H1 (cell line): ENCODE results near the gene ZNF256. TPM values are rescaled to one million over a fixed set of nuclear protein-coding genes. Genes with fewer than 3 reads are reported as not detected.
A peak's percentile ranks its signal among the peaks of the same experiment; 100 is the strongest.

Experiments used
- GABPA ChIP-seq: IDR thresholded peaks from 2 replicates; pipeline ENCODE4 v1.6.1; 2011; ENCODE audit warnings: mild to moderate bottlenecking, low read length, moderate library complexity, borderline replicate concordance; ENCODE audit not compliant: insufficient read depth
- polyA plus RNA-seq, 7 experiments: library from polyadenylated mRNA; depleted of rRNA in 3 of 7; stranded (reverse) in 5 of 7; unstranded in 2 of 7; fragments of >200 nt in 5 of 7; fragments of 200-250 nt in 2 of 7; gene quantifications; 1 replicate in 5 of 7; 2 replicates in 1 of 7; 4 replicates in 1 of 7; pipeline versions ENCODE4 v1.2.1 to v1.2.3, GENCODE V29; 2011 to 2013; ENCODE audit warnings: missing spikeins in 2 of 7, mixed read lengths in 2 of 7
- total RNA-seq: library from RNA; stranded (reverse); fragmentation: NEBNext Ultra II Directional; extraction: Animal tissue kit (Norgen Biotek cat#: 25700); gene quantifications from 2 replicates; pipeline ENCODE4 v1.2.1, GENCODE V29; 2021
- TF ChIP-seq, protein P1 (sequence below), 3 experiments: IDR thresholded peaks; 1 replicate in 2 of 3; 2 replicates in 1 of 3; pipeline versions ENCODE4 v1.5.1 to v1.6.1; 2011; ENCODE audit warnings: low read length in 3 of 3, mild to moderate bottlenecking in 3 of 3, inconsistent platforms in 2 of 3, low read depth in 1 of 3, moderate library complexity in 1 of 3; ENCODE audit not compliant: insufficient read depth in 1 of 3; ENCODE audit errors: control extremely low read depth in 1 of 3

The ZNF256 gene
- total and polyA plus RNA-seq, 2 of the 8 experiments (the other 6 are each of a cell fraction or from before 2014, with no cell fraction given), result 6.1 to 13.5 TPM

- TF ChIP-seq, protein P1, sequence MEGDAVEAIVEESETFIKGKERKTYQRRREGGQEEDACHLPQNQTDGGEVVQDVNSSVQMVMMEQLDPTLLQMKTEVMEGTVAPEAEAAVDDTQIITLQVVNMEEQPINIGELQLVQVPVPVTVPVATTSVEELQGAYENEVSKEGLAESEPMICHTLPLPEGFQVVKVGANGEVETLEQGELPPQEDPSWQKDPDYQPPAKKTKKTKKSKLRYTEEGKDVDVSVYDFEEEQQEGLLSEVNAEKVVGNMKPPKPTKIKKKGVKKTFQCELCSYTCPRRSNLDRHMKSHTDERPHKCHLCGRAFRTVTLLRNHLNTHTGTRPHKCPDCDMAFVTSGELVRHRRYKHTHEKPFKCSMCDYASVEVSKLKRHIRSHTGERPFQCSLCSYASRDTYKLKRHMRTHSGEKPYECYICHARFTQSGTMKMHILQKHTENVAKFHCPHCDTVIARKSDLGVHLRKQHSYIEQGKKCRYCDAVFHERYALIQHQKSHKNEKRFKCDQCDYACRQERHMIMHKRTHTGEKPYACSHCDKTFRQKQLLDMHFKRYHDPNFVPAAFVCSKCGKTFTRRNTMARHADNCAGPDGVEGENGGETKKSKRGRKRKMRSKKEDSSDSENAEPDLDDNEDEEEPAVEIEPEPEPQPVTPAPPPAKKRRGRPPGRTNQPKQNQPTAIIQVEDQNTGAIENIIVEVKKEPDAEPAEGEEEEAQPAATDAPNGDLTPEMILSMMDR (IDR thresholded peaks at IDR 0.05; ENCODE audit: control extremely low read depth in 1 of 3, insufficient read depth in 1 of 3, low read depth in 1 of 3, low read length in 3 of 3), result peak; percentile 58 to 82 (median 61)
- peak; percentile 74; the same call in 1 of the 2 replicates for TF ChIP-seq GABPA
Observed at GRCh38 chr19:57947419-57948134, at the start of gene ZNF256 (continued).
